LNCaP clone FGC (cell line): Measurements from ENCODE around the gene CENPP.
"Not testable (repeated sequence)": the region's sequence is repeated elsewhere in the genome, so short reads cannot be mapped to it uniquely, and the experiment has no call there.

ENCODE experiments used
- DNase-seq: peaks from one replicate; pipeline ENCODE4 v3.0.0-alpha.2; 2011; ENCODE audit warnings: low read depth
- H3K4me3 ChIP-seq: 2 replicates; pipeline ENCODE4 v1.5.1; 2011; ENCODE audit warnings: mild to moderate bottlenecking, low read depth, low read length, control low read depth
- TF ChIP-seq, protein P1 (sequence below): IDR thresholded peaks from 2 replicates; pipeline ENCODE4 v1.5.1; 2012; ENCODE audit warnings: mild to moderate bottlenecking; ENCODE audit not compliant: control insufficient read depth, insufficient read depth; ENCODE audit errors: extremely low read depth

CENPP gene

DNA sequence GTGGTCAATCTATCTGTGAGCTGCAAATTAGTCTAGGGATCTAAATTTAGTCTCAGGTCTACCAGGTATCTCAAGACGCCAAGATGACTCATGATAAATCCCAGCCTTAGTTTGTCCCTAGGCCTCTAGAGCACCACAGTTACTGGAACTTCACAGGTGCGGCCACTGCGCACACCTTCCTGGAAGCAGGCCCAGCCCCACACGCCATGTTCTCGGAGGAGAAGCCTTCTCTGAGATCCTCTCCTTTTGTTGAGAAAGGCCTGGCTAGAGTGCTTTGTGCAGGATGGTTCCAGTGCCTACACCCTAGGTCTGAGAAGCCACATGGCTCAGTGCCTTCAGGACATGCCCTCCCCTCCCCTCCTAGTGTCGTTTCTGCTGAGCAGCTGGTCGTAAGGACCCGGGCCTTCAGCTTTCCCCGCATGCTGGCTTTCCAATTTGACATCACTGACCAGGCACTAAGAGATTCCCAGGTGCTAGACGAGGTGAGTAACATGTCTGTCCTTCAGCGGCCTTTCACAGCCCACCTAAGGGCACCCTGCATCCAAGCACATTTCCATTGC is 292.3 kb downstream of the CENPP start:
- H3K4me3 ChIP-seq = no peak overlapping the region
- TF ChIP-seq, protein P1, sequence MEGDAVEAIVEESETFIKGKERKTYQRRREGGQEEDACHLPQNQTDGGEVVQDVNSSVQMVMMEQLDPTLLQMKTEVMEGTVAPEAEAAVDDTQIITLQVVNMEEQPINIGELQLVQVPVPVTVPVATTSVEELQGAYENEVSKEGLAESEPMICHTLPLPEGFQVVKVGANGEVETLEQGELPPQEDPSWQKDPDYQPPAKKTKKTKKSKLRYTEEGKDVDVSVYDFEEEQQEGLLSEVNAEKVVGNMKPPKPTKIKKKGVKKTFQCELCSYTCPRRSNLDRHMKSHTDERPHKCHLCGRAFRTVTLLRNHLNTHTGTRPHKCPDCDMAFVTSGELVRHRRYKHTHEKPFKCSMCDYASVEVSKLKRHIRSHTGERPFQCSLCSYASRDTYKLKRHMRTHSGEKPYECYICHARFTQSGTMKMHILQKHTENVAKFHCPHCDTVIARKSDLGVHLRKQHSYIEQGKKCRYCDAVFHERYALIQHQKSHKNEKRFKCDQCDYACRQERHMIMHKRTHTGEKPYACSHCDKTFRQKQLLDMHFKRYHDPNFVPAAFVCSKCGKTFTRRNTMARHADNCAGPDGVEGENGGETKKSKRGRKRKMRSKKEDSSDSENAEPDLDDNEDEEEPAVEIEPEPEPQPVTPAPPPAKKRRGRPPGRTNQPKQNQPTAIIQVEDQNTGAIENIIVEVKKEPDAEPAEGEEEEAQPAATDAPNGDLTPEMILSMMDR = no peak
- DNase-seq = no peak

DNA sequence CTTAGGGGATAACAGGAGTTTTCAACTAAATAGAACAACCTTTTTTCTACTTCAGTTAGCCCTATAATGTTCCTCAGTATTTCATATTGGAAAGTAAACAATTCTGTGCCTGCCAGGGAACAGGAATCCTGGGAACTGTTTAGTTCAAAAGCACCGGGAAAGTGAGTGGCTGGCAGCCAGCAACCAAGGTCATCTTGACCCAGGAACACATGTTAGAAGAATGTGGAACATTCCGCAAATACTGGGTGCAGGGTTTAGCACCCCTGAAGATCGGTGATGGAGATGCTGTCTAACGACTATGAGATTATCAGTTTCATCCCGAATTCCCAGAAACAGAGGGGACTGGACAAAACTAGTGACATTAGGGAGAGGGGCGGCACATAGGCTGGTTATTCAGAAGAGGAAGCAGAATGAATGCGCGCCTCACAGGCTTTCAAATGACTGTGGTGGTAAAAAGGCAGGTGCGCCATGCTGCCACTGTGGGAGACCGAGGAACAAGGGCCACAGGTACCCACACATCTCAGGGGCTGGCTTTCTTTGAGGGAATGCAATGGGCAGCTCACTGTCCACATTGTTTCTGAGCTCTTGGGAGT is 293.0 kb downstream of the CENPP start:
- DNase-seq = no peak
- H3K4me3 ChIP-seq = no peak overlapping the region
- TF ChIP-seq, protein P1 = no peak

DNA sequence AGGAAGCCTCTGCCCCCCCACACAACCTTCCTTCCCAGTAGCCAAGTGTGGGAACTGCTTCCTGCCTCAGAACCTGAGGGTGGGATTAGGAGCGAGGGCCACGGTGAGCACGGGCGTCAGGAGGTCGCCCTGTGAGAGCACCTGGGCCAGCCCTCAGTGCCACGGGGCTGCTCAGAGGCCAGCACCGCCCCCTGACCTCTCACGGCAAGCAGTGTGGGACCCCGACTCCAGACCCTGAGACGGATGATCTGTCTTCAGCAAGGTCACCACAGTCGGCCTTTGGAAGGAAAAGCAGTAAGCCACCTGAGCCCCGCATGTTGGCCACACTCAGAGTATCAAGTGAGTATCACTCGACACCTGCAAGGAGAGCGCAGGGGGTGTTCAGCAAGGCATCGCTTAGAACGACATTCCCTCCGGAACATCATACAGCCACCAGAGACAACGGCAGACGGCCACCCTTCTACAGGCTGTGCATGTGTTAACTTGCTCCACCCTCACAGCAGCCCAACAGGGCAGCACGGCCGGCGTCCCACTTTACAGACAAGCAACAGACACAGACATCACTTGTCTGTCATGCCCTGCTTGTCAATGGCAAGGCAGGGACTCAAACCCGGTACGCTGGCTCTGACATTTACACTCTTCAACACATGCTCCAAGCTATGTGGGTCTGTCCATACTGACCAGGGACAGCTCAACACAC is 294.0 kb downstream of the CENPP start:
- TF ChIP-seq, protein P1 = no peak
- H3K4me3 ChIP-seq = no peak overlapping the region
- DNase-seq = no peak

- no peak for DNase-seq
- TF ChIP-seq, protein P1 = no peak
- H3K4me3 ChIP-seq = no peak overlapping the region
Measured at GRCh38 chr9:92620845-92621244, 295.1 kb downstream of the CENPP start.

DNA sequence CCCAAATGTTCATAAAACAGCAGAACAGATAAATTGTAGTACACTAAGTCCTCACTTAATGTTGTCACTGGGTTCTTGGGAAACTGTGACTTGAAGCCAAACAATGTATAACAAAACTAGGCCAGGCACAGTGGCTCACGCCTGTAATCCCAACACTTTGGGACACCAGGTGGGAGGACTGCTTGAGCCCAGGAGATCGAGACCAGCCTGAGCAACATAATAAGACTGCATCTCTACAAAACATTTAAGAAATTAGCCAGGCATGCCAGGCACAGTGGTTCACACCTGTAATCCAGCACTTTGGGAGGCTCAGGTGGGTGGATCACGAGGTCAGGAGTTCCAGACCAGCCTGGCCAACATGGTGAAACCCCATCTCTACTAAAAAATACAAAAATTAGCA is 298.2 kb downstream of the CENPP start:
- DNase-seq, H3K4me3 ChIP-seq: not testable (repeated sequence)

DNA sequence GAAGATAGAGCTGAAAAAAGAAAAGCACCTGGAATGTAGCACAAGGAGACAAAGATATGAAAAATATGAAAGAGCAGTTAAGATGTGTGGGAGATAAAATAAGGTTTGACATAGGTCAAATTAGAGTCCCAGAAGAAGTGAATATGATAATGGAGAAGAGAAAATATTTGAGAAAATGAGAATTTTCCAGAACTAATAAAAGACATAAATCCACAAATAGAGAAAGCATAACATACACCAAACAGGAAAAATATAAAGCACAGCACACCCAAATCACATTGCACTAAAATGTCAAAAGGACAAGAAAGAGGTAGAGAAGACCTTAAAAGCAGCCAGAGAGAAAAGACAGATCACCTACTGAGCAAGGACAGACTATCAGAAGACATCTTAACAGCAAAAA is 300.7 kb downstream of the CENPP start:
- DNase-seq = no peak
- H3K4me3 ChIP-seq = no peak overlapping the region
- TF ChIP-seq, protein P1 = no peak

DNA sequence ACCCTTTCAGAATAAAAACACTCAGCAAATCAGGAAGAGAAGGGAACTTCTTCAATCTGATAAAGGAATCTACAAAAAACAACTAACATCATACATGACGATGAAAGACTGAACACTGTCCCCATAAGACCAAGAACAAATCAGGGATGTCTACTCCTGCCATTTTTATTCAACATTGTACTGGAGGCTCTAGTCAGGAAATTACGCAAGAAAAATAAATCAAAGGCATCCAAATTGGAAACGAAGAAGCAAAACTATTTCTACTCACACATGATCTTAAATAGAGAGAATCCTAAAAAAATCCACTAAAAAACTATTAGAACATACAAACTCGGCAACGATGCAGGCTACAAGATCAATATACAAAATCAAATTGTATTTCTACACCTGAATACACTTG is 301.9 kb downstream of the CENPP start:
- H3K4me3 ChIP-seq = no peak overlapping the region
- TF ChIP-seq, protein P1 = no peak

More for the DNA sequence above, 301.9 kb downstream of the CENPP start:
- DNase-seq = no peak
